K562 (cell line): ENCODE measurements around the gene RERE. TPM values are rescaled to one million over a fixed set of nuclear protein-coding genes. Genes with fewer than 3 reads are reported as not detected.

Source experiments
- MTA3 ChIP-seq: fragments of 450-650 bp; formaldehyde crosslinking; IDR thresholded peaks from 2 replicates; pipeline ENCODE4 v1.6.1; 2017; ENCODE audit warnings: mild to moderate bottlenecking, borderline replicate concordance
- NCOA2 ChIP-seq, 2 experiments: fragments of 450-650 bp; IDR thresholded peaks; 2 replicates each; pipeline ENCODE4 v1.6.1; 2018; ENCODE audit warnings: mild to moderate bottlenecking in 2 of 2, moderate library complexity in 1 of 2; ENCODE audit not compliant: partially characterized antibody in 2 of 2
- RB1 ChIP-seq: fragments of 450-650 bp; IDR thresholded peaks from 2 replicates; pipeline ENCODE4 v1.6.1; 2017; ENCODE audit warnings: low read depth, mild to moderate bottlenecking
- SFPQ ChIP-seq: fragments of 200-400 bp; formaldehyde crosslinking; IDR thresholded peaks from 2 replicates; pipeline ENCODE4 v1.6.1; 2017; ENCODE audit warnings: mild to moderate bottlenecking, low read depth, low read length, moderate library complexity
- UBTF ChIP-seq, 2 experiments: IDR thresholded peaks; 2 replicates each; pipeline ENCODE4 v1.6.1; 2012; ENCODE audit warnings: improper control_type of control experiment in 2 of 2, low read depth in 2 of 2, low read length in 2 of 2, borderline replicate concordance in 1 of 2
- YY1 ChIP-seq, 3 experiments: IDR thresholded peaks; 2 replicates each; pipeline ENCODE4 v1.6.1; 2011; ENCODE audit warnings: low read length in 2 of 3, mild to moderate bottlenecking in 2 of 3, moderate library complexity in 2 of 3, borderline replicate concordance in 1 of 3, control low read depth in 1 of 3, low read depth in 1 of 3; ENCODE audit not compliant: insufficient read depth in 3 of 3, insufficient replicate concordance in 2 of 3, control insufficient read depth in 1 of 3, insufficient read length in 1 of 3; ENCODE audit errors: extremely low read depth in 1 of 3
- ZNF280B ChIP-seq: fragments of 250-450 bp; sonication (Bioruptor Pico); IDR thresholded peaks from 2 replicates; pipeline ENCODE4 v1.5.1; 2021; ENCODE audit warnings: mild to moderate bottlenecking
- ZNF318 ChIP-seq, 2 experiments: fragments of 450-650 bp; IDR thresholded peaks; 2 replicates each; pipeline ENCODE4 v1.6.1; 2016; ENCODE audit warnings: mild to moderate bottlenecking in 2 of 2, borderline replicate concordance in 1 of 2, low read depth in 1 of 2, moderate library complexity in 1 of 2
- ZNF436 ChIP-seq: fragments of 250-450, 450-650 bp; sonication (Bioruptor Pico); formaldehyde crosslinking; IDR thresholded peaks from 2 replicates; pipeline ENCODE4 v1.7.0; 2020; ENCODE audit warnings: mild to moderate bottlenecking
- polyA plus RNA-seq, 8 experiments: library from polyadenylated mRNA; depleted of rRNA in 4 of 8; stranded (reverse) in 5 of 8; unstranded in 3 of 8; fragments of >200 nt; fragmentation: Nextera tagmentation in 2 of 8; fragmentation: Illumina TruSeq in 1 of 8; extraction: Ambion mirVana in 2 of 8; extraction: Trizol in 1 of 8; gene quantifications; 2 replicates each; pipeline versions ENCODE4 v1.2.1 to v1.2.3, GENCODE V29; 2011 to 2014; ENCODE audit warnings: inconsistent platforms in 1 of 8, missing spikeins in 1 of 8
- total RNA-seq, 7 experiments: library from RNA; depleted of rRNA in 6 of 7; stranded (reverse); fragments of >200 nt in 6 of 7; fragmentation: Illumina TruSeq in 2 of 7; extraction: Trizol in 2 of 7; gene quantifications; 2 replicates each; pipeline versions ENCODE4 v1.2.1 to v1.2.3, GENCODE V29; 2011 to 2021; ENCODE audit warnings: low replicate concordance in 1 of 7

RERE gene
- total and polyA plus RNA-seq, 9 of the 15 experiments (the other 6 are each of a cell fraction or from before 2014, with no cell fraction given) = 3.0 to 51.5 (median 13.4) TPM

DNA sequence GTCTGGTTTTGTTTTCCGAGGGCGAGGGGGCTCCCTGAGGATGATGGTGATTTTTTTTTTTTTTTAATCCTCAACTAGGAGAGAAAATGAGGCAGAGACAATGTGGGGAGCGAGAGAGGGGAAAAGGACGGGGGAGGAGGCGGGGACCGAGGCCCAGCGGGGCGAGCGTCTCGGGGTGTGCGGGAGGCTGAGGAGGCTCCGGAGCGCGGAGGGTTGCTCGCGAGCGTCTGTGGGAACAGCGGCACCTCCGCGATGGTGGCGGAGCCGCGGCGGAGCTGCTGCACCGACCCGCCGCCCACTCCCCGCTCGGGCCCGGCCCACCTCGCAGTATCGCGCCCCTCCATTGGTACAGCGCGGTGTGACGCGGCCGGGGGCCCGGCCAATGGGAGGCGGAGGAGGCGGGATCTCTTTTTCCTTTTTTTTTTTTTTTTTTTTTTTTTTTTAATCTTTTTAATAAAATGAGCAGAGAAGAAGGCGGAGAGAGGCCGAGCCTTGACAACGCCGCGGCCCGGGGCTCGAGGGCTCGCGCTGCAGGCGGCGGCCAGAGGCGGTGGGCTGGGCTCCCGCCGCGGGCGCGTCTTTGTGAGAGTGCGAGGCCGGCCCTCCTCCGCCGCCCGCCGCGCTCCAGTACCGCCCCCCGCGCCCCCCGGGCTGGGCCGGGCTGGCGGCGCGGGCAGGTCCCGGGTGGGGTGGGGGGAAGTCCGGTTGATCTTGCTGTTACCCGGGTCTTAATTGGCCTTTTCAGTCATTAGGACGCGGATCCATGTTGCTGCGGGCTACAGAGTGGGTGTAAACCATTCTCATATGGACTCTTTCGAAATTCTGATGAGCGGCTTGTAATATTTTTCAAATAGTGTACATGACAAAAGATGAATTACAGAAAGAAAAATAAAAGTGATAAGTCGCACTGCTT lies at the start of gene RERE (continued):
- TF ChIP-seq UBTF (IDR thresholded peaks at IDR 0.05; ENCODE audit: borderline replicate concordance in 1 of 2, low read depth in 2 of 2, low read length in 2 of 2) (peak; percentile 10 to 94; a peak in 3 of 4 replicates), YY1 (IDR thresholded peaks at IDR 0.05; ENCODE audit: borderline replicate concordance in 1 of 3, control insufficient read depth in 1 of 3, extremely low read depth in 1 of 3, insufficient read depth in 3 of 3, insufficient read length in 1 of 3, insufficient replicate concordance in 2 of 3, low read depth in 1 of 3, low read length in 2 of 3) (peak in 2 of 3 experiments; percentile 78 to 88), RB1 (peak; percentile 46), MTA3 (peak; percentile 44; the same call in 1 of the 2 replicates), ZNF280B (CRISPR knock-in tag) (no peak), SFPQ (no peak), NCOA2 (IDR thresholded peaks at IDR 0.05; ENCODE audit: partially characterized antibody in 2 of 2) (no peak), ZNF436 (CRISPR knock-in tag) (no peak), ZNF318 (IDR thresholded peaks at IDR 0.05; ENCODE audit: borderline replicate concordance in 1 of 2, low read depth in 1 of 2) (no peak)
